Heart left ventricle (tissue), 13 donors: ENCODE results near the gene ZNRF2.

ENCODE experiments used
- POLR2A ChIP-seq, 2 donors: fragments of 450-650 bp; IDR thresholded peaks; one replicate each; pipeline ENCODE4 v1.6.1; 2017; ENCODE audit warnings: antibody characterized with exemption in 2 of 2, mild to moderate bottlenecking in 2 of 2, moderate library complexity in 2 of 2
- TF ChIP-seq, protein P1 (sequence below), 12 donors: fragments of 200-600 bp; sonication (generic) in 4 of 12; IDR thresholded peaks; one replicate each; pipeline versions ENCODE4 v1.5.0 to v1.8.0; 2018 to 2022; ENCODE audit warnings: antibody characterized with exemption in 12 of 12, mild to moderate bottlenecking in 5 of 12
- donor health status: ischemic (EF 13 %, LVEDD 7.1; RV severe dilation, severe dysfunction).
- donor health status: DM: no; HTN: yes; CAD: no.
- donor health status: DM: no; HTN: no; CAD: no.
- donor health status: ischemic (EF 25% LVEDD 6.9; RV normal size, moderate dysfunction).
- donor health status: ischemic (EF 25% LVEDD 5.7; RV mildly dilated, moderate dysfunction).
- donor health status: ischemic (EF 35%, LVEDD 5.7; RV mildly dilated, moderate dysfunction).
- donor health status: nonischemic (EF 11% LVEDD 7.7; RV severe dilation, severe dysfunction).
- donor health status: DM: yes; HTN: yes; CAD: no.
- donor health status: PGD.
- donor health status: ischemic (EF 29% LVEDD 5.4; RV normal size, mild dysfunction).
- donor health status: nonischemic (EF 23%, LVEDD 6.1; RV moderate dilation, normal function).

DNA sequence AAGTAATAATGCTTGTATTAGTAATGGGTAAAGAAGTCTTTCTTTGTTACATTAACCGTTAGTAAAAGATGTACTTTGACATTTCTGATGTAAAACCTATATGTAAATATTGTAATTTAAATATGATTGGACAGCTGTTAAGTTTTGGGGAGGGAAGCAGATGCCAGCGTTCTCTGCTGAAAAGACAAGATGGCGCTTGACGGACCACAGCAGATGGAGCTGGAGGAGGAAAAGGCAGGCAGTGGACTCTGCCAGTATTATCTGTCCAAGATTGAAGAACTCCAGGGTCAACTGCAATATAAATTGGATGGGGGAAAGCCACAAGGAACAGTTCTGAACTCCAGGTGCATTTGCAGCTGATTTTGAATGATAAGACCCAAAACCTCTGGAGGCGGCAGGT, 86.9 kb downstream of the ZNRF2 start:
- TF ChIP-seq, protein P1, sequence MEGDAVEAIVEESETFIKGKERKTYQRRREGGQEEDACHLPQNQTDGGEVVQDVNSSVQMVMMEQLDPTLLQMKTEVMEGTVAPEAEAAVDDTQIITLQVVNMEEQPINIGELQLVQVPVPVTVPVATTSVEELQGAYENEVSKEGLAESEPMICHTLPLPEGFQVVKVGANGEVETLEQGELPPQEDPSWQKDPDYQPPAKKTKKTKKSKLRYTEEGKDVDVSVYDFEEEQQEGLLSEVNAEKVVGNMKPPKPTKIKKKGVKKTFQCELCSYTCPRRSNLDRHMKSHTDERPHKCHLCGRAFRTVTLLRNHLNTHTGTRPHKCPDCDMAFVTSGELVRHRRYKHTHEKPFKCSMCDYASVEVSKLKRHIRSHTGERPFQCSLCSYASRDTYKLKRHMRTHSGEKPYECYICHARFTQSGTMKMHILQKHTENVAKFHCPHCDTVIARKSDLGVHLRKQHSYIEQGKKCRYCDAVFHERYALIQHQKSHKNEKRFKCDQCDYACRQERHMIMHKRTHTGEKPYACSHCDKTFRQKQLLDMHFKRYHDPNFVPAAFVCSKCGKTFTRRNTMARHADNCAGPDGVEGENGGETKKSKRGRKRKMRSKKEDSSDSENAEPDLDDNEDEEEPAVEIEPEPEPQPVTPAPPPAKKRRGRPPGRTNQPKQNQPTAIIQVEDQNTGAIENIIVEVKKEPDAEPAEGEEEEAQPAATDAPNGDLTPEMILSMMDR (IDR thresholded peaks at IDR 0.05), result no peak
- no peak for TF ChIP-seq POLR2A (IDR thresholded peaks at IDR 0.05)
